Erythroblast (primary cell): Measurements from ENCODE around the gene PRPF6.

Experiments used
- DNase-seq, 2 experiments: peaks; one replicate each; lab custom pipeline; 2025; lab: John Stamatoyannopoulos, UW
- GATA1 ChIP-seq: IDR thresholded peaks from 2 replicates; pipeline ENCODE4 v1.6.1; 2011; ENCODE audit warnings: low read depth, mild to moderate bottlenecking, control low read depth, low read length, moderate library complexity
- POLR2A ChIP-seq: IDR thresholded peaks from 2 replicates; pipeline ENCODE4 v1.6.1; 2011; ENCODE audit warnings: mild to moderate bottlenecking, low read length

Gene PRPF6

GRCh38 chr20:64040231-64041039, 59.5 kb downstream of the PRPF6 start:
- DNase-seq, result no peak
- TF ChIP-seq POLR2A (no peak), GATA1 (no peak)

GRCh38 chr20:64041040-64041780, 60.3 kb downstream of the PRPF6 start:
- no peak for DNase-seq
- TF ChIP-seq POLR2A (no peak), GATA1 (no peak)

DNA sequence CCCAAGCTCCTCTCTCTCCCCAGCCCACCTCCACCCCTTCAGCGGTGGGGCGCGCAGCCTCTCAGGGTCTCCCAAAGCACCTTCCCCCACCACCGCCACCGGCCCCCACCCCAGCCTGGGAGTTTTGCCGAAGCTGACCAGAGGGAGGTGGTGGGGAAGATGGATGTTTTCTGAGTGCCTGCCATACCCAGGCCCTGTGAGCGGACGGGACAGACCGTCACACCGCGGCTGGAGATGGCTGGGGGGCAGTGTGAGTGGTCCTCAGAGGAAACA, 60.8 kb downstream of the PRPF6 start:
- DNase-seq, result no peak
- TF ChIP-seq GATA1 (no peak), POLR2A (no peak)

DNA sequence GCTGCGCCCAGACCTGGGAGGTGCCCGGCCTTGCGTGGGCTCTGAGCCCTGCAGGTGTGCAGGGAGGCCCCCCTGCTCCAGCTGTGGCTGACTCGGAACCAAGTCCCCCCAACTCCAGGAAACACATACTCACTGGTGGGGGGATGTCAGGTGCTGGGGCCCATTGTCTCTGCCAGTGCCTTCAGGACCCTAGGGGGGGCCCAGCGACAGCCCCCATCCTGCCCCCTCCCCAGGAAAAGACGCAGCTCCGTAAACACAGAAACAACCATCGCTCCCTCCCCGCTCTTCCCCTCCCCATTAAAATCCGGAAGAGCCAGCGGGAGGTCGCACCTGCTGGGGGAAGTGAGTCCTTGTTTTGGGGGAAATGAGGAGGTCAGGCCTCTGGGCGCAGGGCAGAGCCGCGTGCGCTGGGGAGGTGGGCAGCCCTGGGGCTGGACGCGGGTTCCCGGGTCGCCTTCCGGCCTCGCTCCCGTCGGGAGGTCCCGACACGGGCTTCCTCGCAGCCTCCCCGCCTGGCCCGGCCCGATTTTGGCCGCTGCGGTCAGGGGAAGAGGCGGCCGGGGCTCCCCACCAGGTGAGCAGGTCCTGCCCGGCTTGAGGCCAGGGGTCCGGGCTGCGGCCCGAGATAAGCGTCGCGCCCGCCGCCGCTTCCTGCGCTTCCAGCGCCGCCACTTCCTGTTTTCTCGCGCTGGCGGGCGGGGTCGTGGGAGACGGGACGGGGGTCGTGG, 61.3 kb downstream of the PRPF6 start:
- TF ChIP-seq GATA1, result no peak
- no peak for DNase-seq

- no peak for TF ChIP-seq GATA1
- no peak for TF ChIP-seq POLR2A
These were observed 62.8 kb downstream of the PRPF6 start for GRCh38 chr20:64043768-64044167.

DNA sequence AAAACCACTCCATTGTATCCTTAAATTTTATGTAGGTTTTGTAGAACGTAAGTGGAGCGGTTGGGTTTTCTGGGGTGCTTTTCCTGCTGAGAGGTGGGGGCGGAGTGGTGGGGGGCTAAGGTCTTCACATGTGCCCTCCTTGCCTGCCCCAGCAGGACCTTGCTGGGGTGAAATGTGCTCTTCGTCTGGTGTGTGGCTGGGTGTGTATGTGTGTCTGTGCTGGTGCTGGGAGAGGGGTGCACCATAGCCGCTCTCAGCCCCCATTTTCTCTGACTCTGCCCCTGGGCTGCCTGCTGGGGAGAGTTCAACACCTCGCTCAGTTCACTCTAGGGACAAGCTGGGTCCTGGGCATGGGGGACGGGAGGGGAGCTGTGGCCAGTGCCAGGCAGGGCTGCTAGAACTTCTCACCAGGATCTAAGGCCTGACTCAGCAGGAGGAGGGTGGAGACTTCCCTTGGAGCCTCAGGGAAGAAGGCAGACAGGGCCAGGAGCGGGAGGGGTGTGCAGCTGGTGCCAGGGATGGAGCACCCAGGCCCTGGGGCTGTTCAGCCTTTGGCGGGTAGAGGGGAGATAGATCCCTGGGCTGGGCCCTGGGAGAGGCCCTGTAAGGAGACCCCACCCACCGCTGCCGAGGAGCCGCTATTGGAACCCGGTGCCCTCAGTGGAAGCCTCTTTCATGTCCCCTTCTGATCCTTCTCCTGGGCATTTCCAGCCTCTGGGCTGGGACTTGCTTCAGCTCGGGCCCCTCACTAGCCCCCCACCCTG, 63.7 kb downstream of the PRPF6 start:
- TF ChIP-seq POLR2A (no peak), GATA1 (no peak)
- no peak for DNase-seq

More at GRCh38 chr20:64043768-64044167, 62.8 kb downstream of the PRPF6 start:
- DNase-seq, result no peak

GRCh38 chr20:64045346-64046011, 64.5 kb downstream of the PRPF6 start:
- TF ChIP-seq GATA1 (no peak), POLR2A (no peak)
- no peak for DNase-seq

DNA sequence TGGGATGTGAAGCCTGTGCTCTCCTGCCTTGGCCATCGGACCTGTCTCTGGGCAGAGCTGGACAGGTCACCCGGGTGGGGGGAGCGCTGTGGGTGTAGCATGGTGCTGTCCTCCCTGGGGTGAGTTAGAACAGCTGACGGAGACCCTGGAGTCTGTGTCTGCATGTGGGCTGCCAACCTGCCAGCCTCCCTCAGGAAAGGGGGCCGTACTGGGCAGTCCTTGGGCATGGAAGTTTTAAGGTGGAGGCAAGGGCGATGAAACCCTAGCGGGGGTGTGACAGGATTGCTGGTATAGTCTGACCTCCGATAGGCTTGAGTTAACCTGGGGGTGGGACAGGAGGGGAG, 66.1 kb downstream of the PRPF6 start:
- TF ChIP-seq POLR2A (no peak), GATA1 (no peak)
- DNase-seq, result no peak

GRCh38 chr20:64047968-64048401, 67.1 kb downstream of the PRPF6 start:
- no peak for TF ChIP-seq GATA1
- TF ChIP-seq POLR2A, result no peak

GRCh38 chr20:64048402-64049044, 67.6 kb downstream of the PRPF6 start:
- TF ChIP-seq GATA1, result no peak

More at GRCh38 chr20:64047968-64048401, 67.1 kb downstream of the PRPF6 start:
- DNase-seq, result no peak

GRCh38 chr20:64049060-64049877, 68.3 kb downstream of the PRPF6 start, which contains the start of gene SOX18:
Gene SOX18, minus strand, starts transcription at chr20:64049639. Its CDS starts 123 bp downstream, at chr20:64049516.
- TF ChIP-seq GATA1, result no peak
- TF ChIP-seq POLR2A, result no peak

More at GRCh38 chr20:64048402-64049044, 67.6 kb downstream of the PRPF6 start:
- DNase-seq, result no peak

GRCh38 chr20:64049878-64050260, 68.9 kb downstream of the PRPF6 start:
- TF ChIP-seq GATA1 (no peak), POLR2A (no peak)
- no peak for DNase-seq

More at GRCh38 chr20:64049060-64049877, 68.3 kb downstream of the PRPF6 start, which contains the start of gene SOX18:
- peak; percentile 16 to 35 for DNase-seq
